HFFc6 (cell line): ENCODE measurements around the gene KDM4C. TPM values are rescaled to one million over a fixed set of nuclear protein-coding genes. Genes with fewer than 3 reads are reported as not detected.

ENCODE experiments used
- DNase-seq: peaks from one replicate; pipeline ENCODE4 v3.0.0-alpha.2; 2018
- H3K27ac Mint-ChIP-seq: 2 replicates; pipeline ENCODE4 v1.8.0; 2020; ENCODE audit warnings: mild to moderate bottlenecking, mixed read lengths
- H3K27me3 Mint-ChIP-seq: 2 replicates; pipeline ENCODE4 v1.8.0; 2021; ENCODE audit warnings: mild to moderate bottlenecking, moderate library complexity, mixed read lengths; ENCODE audit not compliant: insufficient read depth
- H3K36me3 Mint-ChIP-seq: 2 replicates; pipeline ENCODE4 v1.8.0; 2021; ENCODE audit warnings: low read depth, mixed read lengths
- H3K4me1 Mint-ChIP-seq: 2 replicates; pipeline ENCODE4 v1.8.0; 2020; ENCODE audit warnings: low read depth, mixed read lengths
- H3K4me3 Mint-ChIP-seq: 2 replicates; pipeline ENCODE4 v1.8.0; 2020; ENCODE audit warnings: mild to moderate bottlenecking, moderate library complexity, mixed read lengths
- H3K9me3 Mint-ChIP-seq: 2 replicates; pipeline ENCODE4 v1.8.0; 2020; ENCODE audit warnings: mild to moderate bottlenecking, mixed read lengths
- CTCF ChIP-seq: fragments of 200-600 bp; sonication (generic); IDR thresholded peaks from 2 replicates; pipeline ENCODE4 v1.5.0; 2021; ENCODE audit warnings: antibody characterized with exemption, mild to moderate bottlenecking
- total RNA-seq, 6 experiments: library from RNA; stranded (reverse); fragmentation: NEBNext Ultra II Directional; extraction: Animal tissue kit (Norgen Biotek cat#: 25700); gene quantifications; 2 replicates in 1 of 6; 3 replicates in 5 of 6; pipeline ENCODE4 v1.2.3, GENCODE V29; 2021

The KDM4C gene
- total RNA-seq, 6 experiments from 2014 or later: 9.1 to 12.0 (median 11.1) TPM

- no peak for DNase-seq
- Mint-ChIP-seq H3K9me3 (no peaks in the 10 kb centered on the region), H3K27me3 (peaks cover 1% of the 10 kb centered on the region; the same call in 1 of the 2 replicates), H3K36me3 (no peaks in the 10 kb centered on the region), H3K27ac (no peak overlapping the region), H3K4me1 (peaks cover 20% of the 10 kb centered on the region), H3K4me3 (no peak overlapping the region)
- TF ChIP-seq CTCF: no peak
Observed at GRCh38 chr9:7147121-7148090, 389.6 kb downstream of the KDM4C start.

GRCh38 chr9:7148243-7148765, 390.5 kb downstream of the KDM4C start:
- no peak for TF ChIP-seq CTCF
- Mint-ChIP-seq H3K27ac (no peak overlapping the region), H3K36me3 (no peaks in the 10 kb centered on the region), H3K4me1 (peaks cover 20% of the 10 kb centered on the region), H3K27me3 (peaks cover 1% of the 10 kb centered on the region; the same call in 1 of the 2 replicates), H3K9me3 (no peaks in the 10 kb centered on the region), H3K4me3 (no peak overlapping the region)
- DNase-seq: no peak

GRCh38 chr9:7149258-7149657, 391.5 kb downstream of the KDM4C start:
- H3K4me1 Mint-ChIP-seq: peaks cover 20% of the 10 kb centered on the region
- H3K27me3 Mint-ChIP-seq: peaks cover 1% of the 10 kb centered on the region; the same call in 1 of the 2 replicates
- no peak overlapping the region for H3K27ac Mint-ChIP-seq
- no peaks in the 10 kb centered on the region for H3K36me3 Mint-ChIP-seq
- no peak for TF ChIP-seq CTCF
- DNase-seq: no peak
- no peaks in the 10 kb centered on the region for H3K9me3 Mint-ChIP-seq
- no peak overlapping the region for H3K4me3 Mint-ChIP-seq

GRCh38 chr9:7150153-7150890, 392.5 kb downstream of the KDM4C start:
- DNase-seq: no peak
- no peak for TF ChIP-seq CTCF
- Mint-ChIP-seq H3K4me3 (no peak overlapping the region), H3K4me1 (peaks cover 18% of the 10 kb centered on the region), H3K27ac (no peak overlapping the region), H3K9me3 (no peaks in the 10 kb centered on the region), H3K36me3 (no peaks in the 10 kb centered on the region), H3K27me3 (peaks cover 1% of the 10 kb centered on the region; the same call in 1 of the 2 replicates)

- Mint-ChIP-seq H3K4me3 (no peak overlapping the region), H3K9me3 (no peaks in the 10 kb centered on the region)
- DNase-seq: no peak
Observed at GRCh38 chr9:7153134-7153533, 395.4 kb downstream of the KDM4C start.

More at GRCh38 chr9:7153134-7153533, 395.4 kb downstream of the KDM4C start:
- Mint-ChIP-seq H3K27ac (no peak overlapping the region), H3K36me3 (no peaks in the 10 kb centered on the region), H3K4me1 (no peaks in the 10 kb centered on the region), H3K27me3 (0 out of 2 replicates have a peak, but pooled peaks cover 1% of the 10 kb centered on the region)
- TF ChIP-seq CTCF: no peak
